ENCODE measurements around the gene LRRC49. TPM values are rescaled to one million over a fixed set of nuclear protein-coding genes. Genes with fewer than 3 reads are reported as not detected.

The LRRC49 gene
- total RNA-seq, 1 donor from 2014 or later: 23.1 TPM

DNA sequence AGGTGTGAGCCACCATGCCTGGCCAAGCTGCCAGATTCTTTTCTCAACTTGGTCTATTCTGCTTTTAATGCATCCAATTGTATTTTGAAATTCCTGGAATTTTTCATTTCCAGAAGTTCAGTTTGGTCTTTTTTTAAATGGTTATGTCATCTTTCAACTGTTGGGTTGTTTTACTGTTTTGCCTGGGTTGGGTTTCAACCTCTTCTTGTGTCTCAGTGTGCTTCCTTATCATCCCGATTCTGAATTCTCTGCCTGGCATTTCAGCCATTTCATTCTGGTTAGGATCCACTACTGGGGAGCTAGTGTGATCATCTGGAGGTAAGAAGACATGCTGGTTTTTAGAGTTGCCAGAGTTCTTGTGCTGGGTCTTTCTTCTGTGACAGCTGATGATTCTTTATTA, 61.5 kb downstream of the LRRC49 start:
- Histone ChIP-seq H3K36me3 (no peaks in the 10 kb centered on the region), H3K4me3 (no peak overlapping the region), H3K27me3 (no peaks in the 10 kb centered on the region), H3K9me3 (peaks cover 0 to 13% of the 10 kb centered on the region in 2 donors), H3K4me1 (no peaks in the 10 kb centered on the region), H3K27ac (no peak overlapping the region)
- DNase-seq (ENCODE audit: low spot score in 2 of 2): no peak
- TF ChIP-seq, protein P1, sequence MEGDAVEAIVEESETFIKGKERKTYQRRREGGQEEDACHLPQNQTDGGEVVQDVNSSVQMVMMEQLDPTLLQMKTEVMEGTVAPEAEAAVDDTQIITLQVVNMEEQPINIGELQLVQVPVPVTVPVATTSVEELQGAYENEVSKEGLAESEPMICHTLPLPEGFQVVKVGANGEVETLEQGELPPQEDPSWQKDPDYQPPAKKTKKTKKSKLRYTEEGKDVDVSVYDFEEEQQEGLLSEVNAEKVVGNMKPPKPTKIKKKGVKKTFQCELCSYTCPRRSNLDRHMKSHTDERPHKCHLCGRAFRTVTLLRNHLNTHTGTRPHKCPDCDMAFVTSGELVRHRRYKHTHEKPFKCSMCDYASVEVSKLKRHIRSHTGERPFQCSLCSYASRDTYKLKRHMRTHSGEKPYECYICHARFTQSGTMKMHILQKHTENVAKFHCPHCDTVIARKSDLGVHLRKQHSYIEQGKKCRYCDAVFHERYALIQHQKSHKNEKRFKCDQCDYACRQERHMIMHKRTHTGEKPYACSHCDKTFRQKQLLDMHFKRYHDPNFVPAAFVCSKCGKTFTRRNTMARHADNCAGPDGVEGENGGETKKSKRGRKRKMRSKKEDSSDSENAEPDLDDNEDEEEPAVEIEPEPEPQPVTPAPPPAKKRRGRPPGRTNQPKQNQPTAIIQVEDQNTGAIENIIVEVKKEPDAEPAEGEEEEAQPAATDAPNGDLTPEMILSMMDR (IDR thresholded peaks at IDR 0.05): no peak
- intact Hi-C loops (cut with DNase I): no loop called here

DNA sequence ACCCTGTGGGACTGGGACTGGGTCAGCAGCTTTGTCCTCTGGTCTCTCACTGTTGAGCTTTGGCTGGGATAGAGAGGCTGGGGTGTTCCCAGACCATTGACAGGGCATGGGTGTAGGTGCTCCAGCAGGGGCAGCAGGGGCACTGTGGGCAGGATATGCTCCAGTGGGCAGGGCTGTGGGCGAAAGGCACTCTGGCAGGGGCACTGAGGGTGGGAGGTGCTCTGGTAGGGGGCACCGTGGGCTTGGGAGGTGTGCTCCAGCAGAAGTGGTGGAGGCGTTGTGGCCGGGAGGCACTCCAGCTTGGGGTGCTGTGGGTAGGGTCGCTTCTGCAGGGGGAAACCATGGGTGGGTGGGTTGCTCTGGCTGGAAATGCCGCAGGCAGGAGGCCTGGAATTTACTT, 62.1 kb downstream of the LRRC49 start:
- Histone ChIP-seq H3K27me3 (no peaks in the 10 kb centered on the region), H3K27ac (no peak overlapping the region), H3K4me3 (no peak overlapping the region), H3K36me3 (no peaks in the 10 kb centered on the region), H3K4me1 (no peaks in the 10 kb centered on the region), H3K9me3 (peaks cover 0 to 13% of the 10 kb centered on the region in 2 donors)
- TF ChIP-seq, protein P1 (IDR thresholded peaks at IDR 0.05): no peak
- no peak for DNase-seq (ENCODE audit: low spot score in 2 of 2)
- intact Hi-C loops (cut with DNase I): no loop called here

DNA sequence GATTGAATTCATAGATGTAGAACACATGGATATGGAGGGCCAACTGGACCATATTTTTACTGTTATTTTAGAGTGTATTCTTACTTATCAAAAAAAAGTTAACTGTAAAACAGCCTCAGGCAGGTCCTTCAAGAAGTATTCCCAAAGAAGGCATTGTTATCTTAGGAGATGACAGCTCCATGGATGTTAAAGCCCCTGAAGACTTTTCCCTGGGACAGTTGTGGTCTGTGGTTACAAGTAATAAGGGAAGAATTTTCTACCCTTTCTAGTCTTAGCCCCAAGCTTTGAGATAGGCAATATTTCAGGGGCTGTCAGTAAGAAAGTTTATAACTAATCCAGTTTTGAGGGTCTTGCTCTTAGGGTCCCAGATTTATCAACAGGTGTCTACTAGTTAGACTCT, 62.5 kb downstream of the LRRC49 start:
- Histone ChIP-seq H3K9me3 (peaks cover 0 to 13% of the 10 kb centered on the region in 2 donors), H3K4me3 (no peak overlapping the region), H3K27ac (no peak overlapping the region), H3K36me3 (no peaks in the 10 kb centered on the region), H3K4me1 (no peaks in the 10 kb centered on the region), H3K27me3 (no peaks in the 10 kb centered on the region)
- TF ChIP-seq, protein P1 (IDR thresholded peaks at IDR 0.05): no peak
- intact Hi-C loops (cut with DNase I): no loop called here
- DNase-seq (ENCODE audit: low spot score in 2 of 2): no peak

DNA sequence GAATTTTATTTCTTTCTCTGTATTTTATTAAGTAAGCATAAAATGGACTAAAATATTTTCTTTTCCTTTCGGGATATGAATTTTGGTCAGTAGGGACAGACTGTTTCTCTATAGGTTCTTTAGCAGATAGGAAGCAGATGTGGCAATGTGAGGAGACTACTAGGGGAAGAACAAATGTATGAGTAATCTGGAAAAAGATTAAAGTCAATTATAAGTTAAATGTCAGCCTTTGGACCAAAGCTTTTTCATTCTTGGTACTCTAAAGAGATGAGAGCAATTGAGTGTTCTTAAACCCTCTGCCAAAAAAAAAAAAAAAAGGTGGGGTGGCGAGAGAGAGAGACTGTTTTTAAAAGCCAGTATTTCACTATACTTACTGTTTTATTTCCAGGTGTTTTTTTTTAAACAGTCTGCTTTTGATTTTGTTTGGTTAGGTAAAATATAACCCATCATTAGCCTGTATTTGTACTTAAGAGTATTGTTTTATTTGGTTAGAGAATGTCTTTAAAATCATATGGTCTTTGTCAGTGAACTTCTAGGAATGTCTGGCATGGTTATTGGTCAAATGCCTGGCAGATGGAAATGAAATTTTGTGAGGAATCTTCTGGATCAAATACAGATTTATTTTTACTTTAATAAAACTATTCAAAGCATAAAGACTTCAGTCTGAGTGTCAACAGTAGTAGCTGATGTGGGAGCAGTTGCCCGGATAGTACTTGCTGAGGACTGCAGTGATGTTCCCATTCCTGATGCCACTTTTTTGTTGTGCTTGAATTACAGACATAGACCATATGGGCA, 63.8 kb downstream of the LRRC49 start:
- no peaks in the 10 kb centered on the region for H3K27me3 ChIP-seq
- intact Hi-C loops (cut with DNase I): no loop called here
- H3K9me3 ChIP-seq: peaks cover 0 to 4% of the 10 kb centered on the region in 2 donors
- H3K27ac ChIP-seq: no peak overlapping the region
- H3K4me1 ChIP-seq: no peaks in the 10 kb centered on the region
- DNase-seq (ENCODE audit: low spot score in 2 of 2): no peak
- no peak overlapping the region for H3K4me3 ChIP-seq
- TF ChIP-seq, protein P1 (IDR thresholded peaks at IDR 0.05): no peak
- no peaks in the 10 kb centered on the region for H3K36me3 ChIP-seq

DNA sequence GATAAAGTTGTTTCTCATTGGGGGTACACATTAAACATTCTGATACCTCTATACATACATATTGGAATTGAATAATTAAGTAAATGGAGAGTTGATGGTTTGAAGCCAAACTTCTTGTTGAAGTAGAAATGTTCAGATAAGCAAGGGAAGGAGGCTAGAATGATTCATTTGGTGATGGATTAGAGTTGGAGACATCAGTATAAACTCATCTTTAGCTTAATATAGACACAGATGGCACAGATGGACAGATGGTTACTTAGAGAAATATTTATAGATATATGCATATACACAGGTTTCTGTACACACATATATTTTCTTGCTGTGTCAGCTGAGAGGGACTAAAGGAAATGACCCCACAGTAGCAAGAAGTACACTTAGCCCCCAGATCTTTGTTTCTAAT, 69.5 kb downstream of the LRRC49 start:
- intact Hi-C loops (cut with DNase I): no loop called here
- no peak overlapping the region for H3K27ac ChIP-seq
- H3K27me3 ChIP-seq: no peaks in the 10 kb centered on the region
- TF ChIP-seq, protein P1 (IDR thresholded peaks at IDR 0.05): no peak
- H3K4me1 ChIP-seq: no peaks in the 10 kb centered on the region
- no peaks in the 10 kb centered on the region for H3K36me3 ChIP-seq
- H3K9me3 ChIP-seq: no peaks in the 10 kb centered on the region
- H3K4me3 ChIP-seq: no peak overlapping the region
- DNase-seq (ENCODE audit: low spot score in 2 of 2): no peak

Data from ascending aorta (tissue), 2 donors.